Measurements from ENCODE around the gene ITGA1.

DNA sequence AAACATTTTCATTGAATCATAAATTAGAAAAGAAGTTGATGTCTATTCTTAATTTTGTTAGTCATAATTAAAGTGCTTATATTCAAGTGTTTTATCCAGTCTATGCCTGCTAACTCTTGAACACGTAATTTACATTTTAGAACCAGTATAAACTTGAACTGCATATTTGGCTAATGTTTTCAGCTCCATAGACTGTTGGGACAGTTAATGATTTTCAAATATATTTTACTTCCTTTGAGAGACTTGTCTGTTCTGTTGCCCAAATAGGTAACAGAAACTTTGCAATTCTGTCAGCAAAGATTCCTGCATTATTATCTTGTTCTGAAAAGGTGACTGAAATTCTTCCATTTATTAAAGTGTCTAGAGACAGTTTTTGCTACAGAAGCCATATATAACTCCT lies 209.3 kb downstream of the ITGA1 start:
- no peak for TF ChIP-seq TAF1 (IDR thresholded peaks at IDR 0.05; ENCODE audit: low read depth, low read length)
- TF ChIP-seq, protein P1, sequence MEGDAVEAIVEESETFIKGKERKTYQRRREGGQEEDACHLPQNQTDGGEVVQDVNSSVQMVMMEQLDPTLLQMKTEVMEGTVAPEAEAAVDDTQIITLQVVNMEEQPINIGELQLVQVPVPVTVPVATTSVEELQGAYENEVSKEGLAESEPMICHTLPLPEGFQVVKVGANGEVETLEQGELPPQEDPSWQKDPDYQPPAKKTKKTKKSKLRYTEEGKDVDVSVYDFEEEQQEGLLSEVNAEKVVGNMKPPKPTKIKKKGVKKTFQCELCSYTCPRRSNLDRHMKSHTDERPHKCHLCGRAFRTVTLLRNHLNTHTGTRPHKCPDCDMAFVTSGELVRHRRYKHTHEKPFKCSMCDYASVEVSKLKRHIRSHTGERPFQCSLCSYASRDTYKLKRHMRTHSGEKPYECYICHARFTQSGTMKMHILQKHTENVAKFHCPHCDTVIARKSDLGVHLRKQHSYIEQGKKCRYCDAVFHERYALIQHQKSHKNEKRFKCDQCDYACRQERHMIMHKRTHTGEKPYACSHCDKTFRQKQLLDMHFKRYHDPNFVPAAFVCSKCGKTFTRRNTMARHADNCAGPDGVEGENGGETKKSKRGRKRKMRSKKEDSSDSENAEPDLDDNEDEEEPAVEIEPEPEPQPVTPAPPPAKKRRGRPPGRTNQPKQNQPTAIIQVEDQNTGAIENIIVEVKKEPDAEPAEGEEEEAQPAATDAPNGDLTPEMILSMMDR (IDR thresholded peaks at IDR 0.05; ENCODE audit: control extremely low read depth in 1 of 3, insufficient read depth in 1 of 3, low read depth in 1 of 3, low read length in 3 of 3) = no peak
- no peak for TF ChIP-seq GTF2F1 (IDR thresholded peaks at IDR 0.05; ENCODE audit: borderline replicate concordance, low read depth, low read length)
- no peak for TF ChIP-seq RAD21 (IDR thresholded peaks at IDR 0.05 in 1 of 2, conservative IDR thresholded peaks at IDR 0.05 in 1 of 2; ENCODE audit: low read depth in 2 of 2, low read length in 2 of 2)
- no peak for TF ChIP-seq KDM5A (IDR thresholded peaks at IDR 0.05; ENCODE audit: low read length)
- no peak for TF ChIP-seq POLR2A (IDR thresholded peaks at IDR 0.05; ENCODE audit: control extremely low read depth in 1 of 2, low read depth in 2 of 2, low read length in 2 of 2)
- TF ChIP-seq YY1 (IDR thresholded peaks at IDR 0.05; ENCODE audit: low read depth, low read length) = no peak
- TF ChIP-seq CREB1 (IDR thresholded peaks at IDR 0.05) = no peak
- TF ChIP-seq CBX5 (IDR thresholded peaks at IDR 0.05; ENCODE audit: low read depth, low read length) = no peak
- no peak for TF ChIP-seq SP1 (IDR thresholded peaks at IDR 0.05; ENCODE audit: low read depth, low read length)
- no peak for TF ChIP-seq EZH2 (IDR thresholded peaks at IDR 0.05; ENCODE audit: low read depth, low read length, severe bottlenecking)
